ENCODE results near the gene EMILIN1. TPM values are rescaled to one million over a fixed set of nuclear protein-coding genes. Genes with fewer than 3 reads are reported as not detected.
A peak's percentile ranks its signal among the peaks of the same experiment; 100 is the strongest.

Gene EMILIN1
- total RNA-seq, 4 donors from 2014 or later, result 7.9 to 32.2 (median 13.3) TPM

DNA sequence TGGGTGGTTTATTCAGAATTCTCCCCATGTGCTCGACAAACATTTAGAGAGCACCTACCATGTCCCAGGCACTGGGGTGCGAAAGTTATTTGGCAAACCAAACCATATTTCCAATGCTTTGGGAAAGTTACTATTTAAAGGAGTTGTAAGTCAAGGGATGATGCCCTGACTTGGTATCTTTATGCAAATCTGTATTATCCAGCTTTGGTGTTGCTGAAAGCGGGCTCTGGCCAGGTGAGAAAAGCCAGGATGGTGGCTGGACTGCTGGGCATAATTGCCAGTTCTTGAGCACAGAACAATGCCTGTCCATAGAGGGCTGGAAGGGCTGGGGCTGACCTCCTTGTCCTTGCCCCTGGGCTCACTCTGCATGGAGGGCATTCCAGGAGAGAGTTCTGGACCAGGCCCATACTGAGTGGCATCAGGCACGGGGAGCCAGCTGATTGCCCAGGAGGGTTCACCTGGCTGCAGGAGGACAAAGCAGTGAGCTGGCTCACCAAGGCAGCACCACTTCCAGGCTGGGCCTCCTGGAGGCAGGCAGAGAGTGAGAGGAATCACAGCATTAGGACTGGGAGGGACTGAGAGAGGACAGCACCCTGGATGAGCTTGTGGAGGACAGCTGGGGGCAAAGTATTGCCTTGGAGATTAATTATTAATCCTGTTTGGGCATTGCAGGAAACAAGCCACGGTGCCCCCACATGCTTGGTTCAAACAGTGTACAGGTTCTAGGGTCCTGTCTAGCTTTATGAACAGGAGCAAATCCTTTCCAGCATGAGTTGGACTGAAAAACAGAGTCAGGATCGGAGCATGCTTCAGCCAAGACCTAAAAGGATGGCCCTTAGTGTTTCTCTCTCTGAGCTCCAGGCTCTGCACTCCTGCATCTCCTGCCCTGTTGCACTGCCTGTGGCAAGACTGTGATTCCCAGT, 15.3 kb downstream of the EMILIN1 start:
- H3K4me1 ChIP-seq, result peaks cover 0 to 38% (median 8%) of the 10 kb centered on the region in 4 donors

GRCh38 chr2:27094353-27094984, 16.1 kb downstream of the EMILIN1 start:
- Histone ChIP-seq H3K36me3 (peaks cover 0 to 28% (median 0%) of the 10 kb centered on the region in 3 donors), H3K4me1 (peaks cover 0 to 38% (median 8%) of the 10 kb centered on the region in 4 donors), H3K9me3 (no peaks in the 10 kb centered on the region), H3K4me3 (peak overlapping the region in 1 of 4 donors; percentile 10), H3K27me3 (no peaks in the 10 kb centered on the region), H3K27ac (peak overlapping the region in 2 of 4 donors; percentile 86 to 96)
- TF ChIP-seq POLR2A (IDR thresholded peaks at IDR 0.05), result no peak
- no peak for DNase-seq

More for the DNA sequence above, 15.3 kb downstream of the EMILIN1 start:
- H3K9me3 ChIP-seq, result no peaks in the 10 kb centered on the region
- H3K36me3 ChIP-seq, result peaks cover 0 to 20% (median 0%) of the 10 kb centered on the region in 3 donors
- peak overlapping the region in 3 of 4 donors; percentile 45 to 96 (median 86) for H3K27ac ChIP-seq
- H3K4me3 ChIP-seq, result peak overlapping the region in 2 of 4 donors; percentile 12 to 14
- H3K27me3 ChIP-seq, result no peaks in the 10 kb centered on the region
- peak; percentile 44 to 65 for TF ChIP-seq POLR2A (IDR thresholded peaks at IDR 0.05)
- peak in 3 of 6 experiments; percentile 28 to 41 (median 31) for TF ChIP-seq CTCF (IDR thresholded peaks at IDR 0.05)
- peak in 2 of 3 donors; percentile 73 to 78 for DNase-seq

GRCh38 chr2:27095427-27095744, 17.0 kb downstream of the EMILIN1 start:
- H3K9me3 ChIP-seq, result no peaks in the 10 kb centered on the region
- peaks cover 0 to 37% (median 0%) of the 10 kb centered on the region in 3 donors for H3K36me3 ChIP-seq
- H3K27me3 ChIP-seq, result no peaks in the 10 kb centered on the region
- H3K4me1 ChIP-seq, result peaks cover 0 to 38% (median 8%) of the 10 kb centered on the region in 4 donors
- DNase-seq, result no peak
- TF ChIP-seq POLR2A (IDR thresholded peaks at IDR 0.05) (no peak), CTCF (IDR thresholded peaks at IDR 0.05) (no peak)
- H3K27ac ChIP-seq, result peak overlapping the region in 2 of 4 donors; percentile 86 to 96
- peak overlapping the region in 2 of 4 donors; percentile 3 to 4 for H3K4me3 ChIP-seq

GRCh38 chr2:27095745-27096651, 17.6 kb downstream of the EMILIN1 start:
- H3K27ac ChIP-seq, result peak overlapping the region in 2 of 4 donors; percentile 86 to 96
- H3K4me3 ChIP-seq, result peak overlapping the region in 3 of 4 donors; percentile 18 to 39 (median 37)
- no peaks in the 10 kb centered on the region for H3K9me3 ChIP-seq
- H3K4me1 ChIP-seq, result peaks cover 0 to 38% (median 8%) of the 10 kb centered on the region in 4 donors
- peaks cover 0 to 42% (median 0%) of the 10 kb centered on the region in 3 donors for H3K36me3 ChIP-seq
- DNase-seq, result peak in 2 of 3 donors; percentile 56 to 73
- no peak for TF ChIP-seq CTCF (IDR thresholded peaks at IDR 0.05)
- TF ChIP-seq POLR2A (IDR thresholded peaks at IDR 0.05), result peak in 1 of 2 donors; percentile 27
- no peaks in the 10 kb centered on the region for H3K27me3 ChIP-seq

GRCh38 chr2:27096748-27097297, 18.4 kb downstream of the EMILIN1 start:
- peaks cover 0 to 38% (median 8%) of the 10 kb centered on the region in 4 donors for H3K4me1 ChIP-seq

More at GRCh38 chr2:27096748-27097297, 18.4 kb downstream of the EMILIN1 start:
- DNase-seq, result no peak
- peak overlapping the region in 2 of 4 donors; percentile 53 to 86 for H3K27ac ChIP-seq
- H3K9me3 ChIP-seq, result no peaks in the 10 kb centered on the region
- H3K27me3 ChIP-seq, result no peaks in the 10 kb centered on the region
- TF ChIP-seq POLR2A (IDR thresholded peaks at IDR 0.05), result no peak
- H3K4me3 ChIP-seq, result no peak overlapping the region
- peaks cover 0 to 42% (median 0%) of the 10 kb centered on the region in 3 donors for H3K36me3 ChIP-seq
